ENCODE data around the gene ZNF124. TPM values are rescaled to one million over a fixed set of nuclear protein-coding genes. Genes with fewer than 3 reads are reported as not detected.

Gene ZNF124
- total and polyA plus RNA-seq, 4 donors = 2.1 to 55.1 (median 10.9) TPM

GRCh38 chr1:247212627-247213617, 41.1 kb upstream of the ZNF124 start:
- no peak overlapping the region for H3K27ac ChIP-seq (ENCODE audit: low read depth in 1 of 2, low read length in 1 of 2)
- ATAC-seq (ENCODE audit: insufficient read depth, low FRiP score) (no peak), DNase-seq (no peak)
- TF ChIP-seq CTCF (IDR thresholded peaks at IDR 0.05; ENCODE audit: control extremely low read depth, extremely low read depth) = no peak
- H3K9ac ChIP-seq (ENCODE audit: insufficient read depth in 1 of 2, low read length in 2 of 2) = no peak overlapping the region
- WGBS, 2 donors = 51 to 65% methylated on average over 1 of the region's 1 CpG
- H3K4me1 ChIP-seq (ENCODE audit: control insufficient read depth in 5 of 5, insufficient read depth in 5 of 5, low read length in 5 of 5) = peaks cover 0 to 13% (median 8%) of the 10 kb centered on the region in 5 donors
- peaks cover 0 to 5% (median 0%) of the 10 kb centered on the region in 3 donors for H3K27me3 ChIP-seq (ENCODE audit: control insufficient read depth in 3 of 3, insufficient read depth in 3 of 3, low read length in 2 of 3)
- H3K9me3 ChIP-seq (ENCODE audit: control insufficient read depth in 4 of 4, insufficient read depth in 3 of 4, low read length in 3 of 4) = no peaks in the 10 kb centered on the region
- no peaks in the 10 kb centered on the region for H3K36me3 ChIP-seq (ENCODE audit: control insufficient read depth in 4 of 4, insufficient read depth in 4 of 4, low read length in 4 of 4)
- H3K4me3 ChIP-seq = no peak overlapping the region

- Histone ChIP-seq H3K27ac (ENCODE audit: low read depth in 1 of 2, low read length in 1 of 2) (no peak overlapping the region), H3K36me3 (ENCODE audit: control insufficient read depth in 4 of 4, insufficient read depth in 4 of 4, low read length in 4 of 4) (peaks cover 0 to under 1% (median 0%) of the 10 kb centered on the region in 4 donors), H3K27me3 (ENCODE audit: control insufficient read depth in 3 of 3, insufficient read depth in 3 of 3, low read length in 2 of 3) (peaks cover 0 to 5% (median 0%) of the 10 kb centered on the region in 3 donors), H3K4me1 (ENCODE audit: control insufficient read depth in 5 of 5, insufficient read depth in 5 of 5, low read length in 5 of 5) (peaks cover 0 to 13% (median 9%) of the 10 kb centered on the region in 5 donors), H3K4me3 (no peak overlapping the region), H3K9me3 (ENCODE audit: control insufficient read depth in 4 of 4, insufficient read depth in 3 of 4, low read length in 3 of 4) (no peaks in the 10 kb centered on the region), H3K9ac (ENCODE audit: insufficient read depth in 1 of 2, low read length in 2 of 2) (no peak overlapping the region)
- no peak for ATAC-seq (ENCODE audit: insufficient read depth, low FRiP score)
- DNase-seq = no peak
- 77 to 84% methylated on average over 5 of the region's 5 CpGs for WGBS, 2 donors
- TF ChIP-seq CTCF (IDR thresholded peaks at IDR 0.05; ENCODE audit: control extremely low read depth, extremely low read depth) = no peak
Observed at GRCh38 chr1:247212012-247212411, 40.2 kb upstream of the ZNF124 start.

GRCh38 chr1:247211339-247211738, 39.5 kb upstream of the ZNF124 start:
- H3K27me3 ChIP-seq (ENCODE audit: control insufficient read depth in 3 of 3, insufficient read depth in 3 of 3, low read length in 2 of 3) = peaks cover 0 to 2% (median 0%) of the 10 kb centered on the region in 3 donors
- DNase-seq (no peak), ATAC-seq (ENCODE audit: insufficient read depth, low FRiP score) (no peak)
- 64 to 65% methylated on average over 7 of the region's 7 CpGs for WGBS, 2 donors
- peak overlapping the region in 1 of 2 donors; percentile 46 for H3K27ac ChIP-seq (ENCODE audit: low read depth in 1 of 2, low read length in 1 of 2)
- no peak overlapping the region for H3K9ac ChIP-seq (ENCODE audit: insufficient read depth in 1 of 2, low read length in 2 of 2)
- no peak for TF ChIP-seq CTCF (IDR thresholded peaks at IDR 0.05; ENCODE audit: control extremely low read depth, extremely low read depth)
- H3K36me3 ChIP-seq (ENCODE audit: control insufficient read depth in 4 of 4, insufficient read depth in 4 of 4, low read length in 4 of 4) = peaks cover 0 to 3% (median 0%) of the 10 kb centered on the region in 4 donors
- peaks cover 0 to 13% (median 11%) of the 10 kb centered on the region in 5 donors for H3K4me1 ChIP-seq (ENCODE audit: control insufficient read depth in 5 of 5, insufficient read depth in 5 of 5, low read length in 5 of 5)
- H3K4me3 ChIP-seq = no peak overlapping the region
- H3K9me3 ChIP-seq (ENCODE audit: control insufficient read depth in 4 of 4, insufficient read depth in 3 of 4, low read length in 3 of 4) = peaks cover 0 to 3% (median 0%) of the 10 kb centered on the region in 4 donors

Data from lung (tissue), 12 donors.